AG08396 (cell line): ENCODE measurements around the gene CCNYL1.
"Not testable (repeated sequence)": the region's sequence is repeated elsewhere in the genome, so short reads cannot be mapped to it uniquely, and the experiment has no call there.

ENCODE experiments used
- DNase-seq: peaks from one replicate; pipeline ENCODE4 v3.0.0; 2012; ENCODE audit warnings: low spot score, mixed read lengths

CCNYL1 gene

GRCh38 chr2:207710814-207711740 lies at the start of gene CCNYL1:
CCNYL1 (plus strand) TSS chr2:207711640; CDS start chr2:207711897, 257 bp downstream.
- DNase-seq: peak; percentile 100

DNA sequence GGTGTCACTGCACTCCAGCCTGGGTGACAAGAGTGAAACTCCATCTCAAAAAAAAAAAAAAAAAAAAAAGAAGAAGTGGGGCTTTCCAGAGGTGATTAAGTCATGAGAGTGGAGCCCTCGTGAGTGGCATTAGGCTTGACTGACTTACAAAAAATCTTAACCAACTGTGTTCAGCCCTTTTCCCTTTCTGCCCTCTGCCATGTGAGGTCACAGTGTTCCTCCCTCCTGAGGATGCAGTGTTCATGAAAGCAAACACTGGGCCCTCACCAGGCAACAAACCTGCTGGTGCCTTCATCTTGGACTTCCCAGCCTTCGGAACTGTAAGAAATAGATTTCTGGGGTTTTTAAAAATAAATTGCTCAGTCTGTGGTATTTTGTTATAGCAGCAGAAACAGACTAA lies 49.2 kb upstream of the CCNYL1 start:
- DNase-seq: no peak

GRCh38 chr2:207663870-207664545 lies 47.4 kb upstream of the CCNYL1 start:
- no peak for DNase-seq

DNA sequence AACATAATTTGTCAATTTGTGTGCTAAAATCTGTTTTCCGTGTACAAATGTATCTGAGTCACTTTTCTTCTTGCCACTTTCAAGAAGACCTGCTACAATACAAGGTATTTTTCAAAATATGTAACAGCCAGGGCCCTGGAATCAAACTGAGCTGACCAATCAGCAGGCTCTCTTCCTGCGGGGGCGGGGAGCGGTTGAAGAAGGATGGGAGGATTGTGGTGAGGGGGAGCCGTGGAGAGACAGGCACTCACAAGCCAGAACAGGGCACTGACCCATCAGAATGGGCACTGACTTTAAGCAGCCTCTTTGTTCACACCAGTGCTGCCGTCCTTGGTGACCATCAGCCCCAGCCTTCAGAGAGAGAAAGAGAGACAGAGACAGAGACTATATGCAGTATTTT lies 40.6 kb upstream of the CCNYL1 start:
- no peak for DNase-seq

DNA sequence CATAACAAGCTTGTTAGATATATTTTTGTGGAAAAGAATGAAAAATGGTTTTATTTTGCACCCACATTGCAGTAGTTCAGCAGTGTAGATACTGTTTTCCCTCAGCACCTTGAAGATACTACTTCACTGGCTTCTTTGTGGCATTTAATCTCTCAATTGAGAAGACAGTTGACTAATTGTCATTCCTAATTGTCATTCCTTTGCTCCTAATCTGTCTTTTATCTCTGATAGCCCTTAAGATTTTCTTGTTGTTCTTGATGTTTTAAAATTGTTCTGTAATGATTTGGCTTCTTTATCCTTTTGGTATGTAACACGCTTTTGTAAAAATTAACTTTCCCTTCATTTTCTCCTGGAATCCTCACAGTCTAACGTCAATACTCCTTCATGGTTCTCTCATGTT lies 38.0 kb upstream of the CCNYL1 start:
- no peak for DNase-seq

DNA sequence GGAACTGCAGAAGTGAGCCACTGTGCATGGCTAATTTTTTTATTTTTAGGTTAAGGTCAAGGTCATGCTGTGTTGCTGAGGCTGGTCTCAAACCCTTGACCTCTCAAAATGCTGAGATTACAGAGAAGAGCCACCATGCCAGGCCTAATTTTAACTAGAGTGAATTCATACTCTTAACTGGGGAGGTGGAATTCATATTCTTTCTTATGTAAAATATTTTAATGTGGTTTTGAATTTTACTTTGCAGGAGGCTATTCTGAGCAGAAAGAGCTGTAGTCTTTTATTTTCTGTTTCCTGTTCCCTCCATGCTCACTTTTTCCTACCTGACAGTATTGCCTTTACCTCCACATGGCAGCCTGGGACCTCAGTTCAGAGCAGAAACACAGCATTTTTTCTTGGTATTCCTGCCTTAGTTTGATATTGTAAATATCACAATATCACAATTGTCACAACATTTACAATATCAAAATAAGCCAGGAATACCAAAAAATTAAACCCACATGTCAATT lies 37.1 kb upstream of the CCNYL1 start:
- no peak for DNase-seq

- DNase-seq: no peak
These were observed 36.6 kb upstream of the CCNYL1 start for GRCh38 chr2:207674826-207675225.

DNA sequence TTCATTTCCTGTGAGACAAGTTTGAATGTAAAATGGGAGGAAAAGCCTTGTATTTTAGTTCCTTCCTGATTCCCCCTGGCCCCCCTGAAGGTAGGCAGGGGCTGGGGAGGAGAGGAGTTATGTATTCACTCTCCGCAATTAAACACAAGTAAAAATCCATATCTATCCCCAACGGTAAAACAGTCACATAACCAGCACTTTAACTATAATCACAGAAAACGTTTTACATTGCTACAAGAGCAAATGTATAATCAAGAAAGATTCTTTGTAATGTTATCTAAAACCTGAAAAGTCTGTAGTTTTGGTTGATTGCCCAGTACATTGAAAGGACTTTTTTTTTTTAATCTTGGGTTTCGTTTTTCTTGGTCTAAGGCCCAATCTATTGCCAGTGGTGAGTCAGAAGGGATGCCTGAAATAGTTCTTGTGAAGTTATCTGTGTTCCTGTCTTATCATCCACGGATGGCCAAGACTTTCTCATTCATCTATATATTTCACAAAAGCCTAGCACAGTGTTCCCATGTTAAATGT lies 34.5 kb upstream of the CCNYL1 start:
- DNase-seq: peak; percentile 80

GRCh38 chr2:207681431-207681830 lies 30.0 kb upstream of the CCNYL1 start:
- DNase-seq: no peak

DNA sequence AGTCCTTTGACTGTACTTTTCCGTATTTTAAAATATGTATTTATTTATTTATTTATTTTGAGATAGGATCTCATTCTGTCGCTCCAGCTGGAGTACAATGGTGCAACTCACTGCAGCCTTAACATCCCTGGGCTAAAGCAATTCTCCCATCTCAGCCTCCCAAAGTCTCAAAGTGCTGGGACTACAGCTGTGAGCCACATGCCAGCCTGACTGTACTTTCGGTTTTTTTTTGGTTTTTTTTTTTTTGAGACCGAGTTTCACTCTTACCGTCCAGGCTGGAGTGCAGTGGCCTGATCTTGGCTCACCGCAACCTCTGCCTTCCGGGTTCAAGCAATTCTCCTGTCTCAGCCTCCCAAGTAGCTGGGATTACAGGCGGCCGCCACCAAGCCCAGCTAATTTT lies 28.9 kb upstream of the CCNYL1 start:
- DNase-seq: no peak

DNA sequence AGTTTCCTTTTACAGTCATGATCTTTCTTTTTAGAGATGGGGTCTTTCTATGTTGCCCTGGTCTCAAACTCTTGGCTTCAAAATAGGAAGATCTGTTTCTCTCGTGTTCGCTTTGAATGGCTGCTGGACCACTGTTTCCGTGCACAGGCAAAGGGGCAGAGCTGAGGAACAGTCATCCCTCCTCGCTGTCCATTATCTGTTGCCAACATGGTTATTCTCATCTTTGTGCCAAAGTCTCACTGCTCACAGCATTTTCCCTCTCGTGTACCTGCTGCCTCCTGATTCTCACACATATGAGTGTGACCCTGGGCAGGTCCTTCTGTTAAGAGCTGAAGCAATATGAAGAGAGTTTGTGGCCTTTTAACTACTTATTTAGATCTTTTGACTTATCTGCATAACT lies 28.0 kb upstream of the CCNYL1 start:
- no peak for DNase-seq

DNA sequence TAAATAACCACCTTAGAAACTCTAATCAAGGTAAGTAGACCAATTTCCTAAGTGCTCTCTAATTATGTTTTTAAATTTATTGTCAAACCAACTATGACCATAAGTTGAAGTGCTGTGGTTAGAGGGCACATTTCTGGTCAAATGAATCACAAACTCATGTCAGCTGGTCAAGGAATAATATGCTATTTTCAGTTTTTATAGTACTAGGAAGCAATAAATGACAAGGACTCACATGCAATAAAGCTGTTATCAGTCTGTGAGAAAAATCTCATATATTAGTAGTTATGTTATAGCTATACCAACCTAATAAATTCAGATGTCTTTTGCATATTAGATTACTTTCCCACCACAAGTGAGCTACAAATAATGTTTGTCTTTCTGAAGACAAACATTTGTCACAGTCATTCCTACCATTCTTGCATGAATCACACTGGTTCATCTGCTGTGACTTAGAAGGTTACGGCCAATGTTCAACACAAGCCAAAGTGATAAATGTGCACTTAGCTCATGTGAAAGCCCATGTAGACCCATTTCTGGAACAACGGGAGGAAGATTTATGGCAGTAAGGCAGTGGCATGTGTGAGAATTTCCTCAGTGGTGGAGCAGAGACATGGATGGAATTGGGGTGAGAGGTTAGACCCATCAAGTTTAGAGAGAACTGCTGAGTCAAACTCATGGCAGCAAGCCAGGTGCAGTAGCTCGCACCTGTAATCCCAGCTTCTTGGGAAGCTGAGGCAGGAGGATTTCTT lies 27.4 kb upstream of the CCNYL1 start:
- peak; percentile 44 for DNase-seq

GRCh38 chr2:207686812-207687211 lies 24.6 kb upstream of the CCNYL1 start:
- no peak for DNase-seq

- no peak for DNase-seq
These were observed 22.8 kb upstream of the CCNYL1 start for GRCh38 chr2:207688597-207688996.

DNA sequence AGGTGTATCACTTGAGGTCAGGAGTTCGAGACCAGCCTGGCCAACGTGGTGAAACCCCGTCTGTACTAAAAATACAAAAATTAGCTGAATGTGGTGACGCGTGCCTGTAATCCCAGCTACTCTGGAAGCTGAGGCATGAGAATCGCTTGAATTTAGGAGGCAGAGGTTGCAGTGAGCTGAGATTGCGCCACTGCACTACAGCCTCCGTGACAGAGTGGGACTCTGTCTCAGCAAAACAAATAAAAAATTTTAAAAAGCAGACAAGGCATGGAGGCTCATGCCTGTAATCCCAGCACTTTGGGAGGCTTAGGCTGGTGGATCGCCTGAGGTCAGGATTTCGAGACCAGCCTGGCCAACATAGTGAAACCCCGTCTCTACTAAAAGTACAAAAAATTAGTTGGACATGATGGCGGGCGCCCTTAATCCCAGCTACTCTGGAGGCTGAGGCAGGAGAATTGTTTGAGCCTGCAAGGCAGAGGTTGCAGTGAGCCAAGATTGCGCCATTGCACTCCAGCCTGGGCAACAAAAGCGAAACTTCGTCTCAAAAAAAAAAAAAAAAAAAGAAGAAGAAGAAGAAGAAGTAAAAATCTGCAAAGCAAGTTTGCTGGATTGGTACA lies 20.5 kb upstream of the CCNYL1 start:
- DNase-seq: not testable (repeated sequence)

DNA sequence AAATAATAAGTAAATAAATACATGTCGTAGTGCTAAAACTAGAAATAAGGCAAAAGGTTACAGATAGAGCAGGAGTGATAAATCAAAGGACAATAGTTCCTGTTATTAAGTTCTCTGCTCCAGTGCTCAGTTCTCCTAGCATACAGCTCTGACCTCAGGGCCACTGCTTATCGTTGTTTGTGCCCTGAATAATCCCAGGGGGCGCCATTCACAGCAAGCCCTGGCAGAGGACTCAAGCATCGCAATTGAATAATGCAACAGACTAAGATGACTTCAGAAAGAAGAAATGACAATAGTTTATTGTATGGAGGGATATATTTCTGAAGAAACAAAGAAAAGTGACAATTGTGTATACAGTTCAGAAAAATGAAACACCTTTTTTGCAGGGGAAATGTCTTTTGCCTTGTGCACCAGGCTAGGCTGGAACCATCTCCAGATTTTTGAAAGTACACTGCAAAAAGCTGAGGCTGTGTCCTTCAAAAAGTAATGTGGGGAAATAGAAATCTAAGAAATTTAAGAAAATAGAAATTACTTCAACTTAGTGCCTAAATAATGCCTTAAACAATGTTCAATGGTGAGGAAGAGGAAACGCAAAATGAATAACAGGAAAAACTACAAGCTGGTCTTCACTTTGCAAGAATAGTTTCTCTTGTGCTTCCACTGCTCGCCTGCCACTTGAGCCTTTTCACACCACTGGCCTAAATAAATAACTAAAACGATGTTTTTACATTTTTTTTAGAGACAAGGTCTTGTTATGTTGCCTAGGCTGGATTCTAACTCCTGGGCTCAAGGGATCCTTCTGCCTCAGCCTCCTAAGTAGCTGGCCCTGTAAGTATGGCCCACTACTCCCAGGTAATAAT lies 19.0 kb upstream of the CCNYL1 start:
- DNase-seq: peak; percentile 17

DNA sequence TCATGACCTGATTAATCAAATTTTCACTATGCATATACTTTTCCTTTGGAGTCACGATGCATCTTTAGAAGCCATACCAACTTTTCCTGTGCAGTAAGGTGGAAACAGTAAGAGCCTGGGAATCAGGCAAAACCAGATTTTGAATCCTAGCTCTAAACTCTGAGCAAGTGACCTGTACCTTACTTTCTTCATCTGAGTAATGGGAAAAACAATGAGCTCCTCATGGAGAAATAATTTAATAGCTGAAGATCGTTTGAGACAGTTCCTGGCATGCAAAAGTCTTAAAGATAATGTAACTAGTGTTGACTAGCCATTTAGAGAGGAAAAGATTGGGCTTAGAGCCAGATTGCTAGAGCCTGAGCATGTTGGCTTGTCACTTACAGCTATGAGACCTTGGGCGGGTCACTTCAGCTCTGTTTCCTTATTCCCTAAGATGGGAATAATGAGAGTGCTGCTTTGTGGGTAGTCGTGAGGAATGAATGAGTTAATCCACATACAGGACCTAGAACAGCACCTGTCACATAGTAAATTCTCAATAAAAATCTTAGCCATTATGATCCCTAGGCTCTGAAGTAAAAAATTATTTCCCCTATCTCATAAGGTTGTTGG lies 17.7 kb upstream of the CCNYL1 start:
- no peak for DNase-seq

GRCh38 chr2:207694811-207695281 lies 16.6 kb upstream of the CCNYL1 start:
- peak; percentile 36 for DNase-seq

GRCh38 chr2:207695293-207695692 lies 16.1 kb upstream of the CCNYL1 start:
- DNase-seq: no peak

DNA sequence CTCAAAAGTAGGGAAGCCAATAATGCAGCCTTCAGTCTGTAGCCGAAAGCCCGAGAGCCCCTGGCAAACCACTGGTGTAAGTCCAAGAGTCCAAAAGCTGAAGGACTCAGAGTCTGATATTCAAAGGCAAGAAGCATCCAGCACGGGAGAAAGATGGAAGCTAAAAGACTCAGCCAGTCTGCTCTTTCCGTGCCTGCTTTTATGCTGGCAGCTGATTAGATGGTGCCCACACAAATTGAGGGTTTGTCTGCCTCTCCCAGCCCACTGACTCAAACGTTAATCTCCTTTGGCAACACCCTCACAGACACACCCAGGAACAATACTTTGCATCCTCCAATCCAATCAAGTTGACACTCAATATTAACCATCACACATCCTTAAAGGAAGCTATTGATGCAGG lies 14.5 kb upstream of the CCNYL1 start:
- DNase-seq: not testable (repeated sequence)
